Endodermal cell (in vitro differentiated cells): Measurements from ENCODE around the gene SCML2. TPM values are rescaled to one million over a fixed set of nuclear protein-coding genes. Genes with fewer than 3 reads are reported as not detected.

Source experiments
- DNase-seq: peaks from one replicate; pipeline ENCODE4 v3.0.0-alpha.2; 2017
- H3K27ac ChIP-seq: 2 replicates; pipeline ENCODE4 v1.5.1; 2013; ENCODE audit warnings: mild to moderate bottlenecking, low read depth, low read length, moderate library complexity
- H3K27me3 ChIP-seq: 2 replicates; pipeline ENCODE4 v1.6.1; 2013; ENCODE audit warnings: mild to moderate bottlenecking, low read length, moderate library complexity; ENCODE audit not compliant: insufficient read depth, control insufficient read depth, poor library complexity, severe bottlenecking
- H3K36me3 ChIP-seq: 2 replicates; pipeline ENCODE4 v1.7.0; 2013; ENCODE audit warnings: mild to moderate bottlenecking, low read length, moderate library complexity; ENCODE audit not compliant: control insufficient read depth, insufficient read depth
- H3K4me1 ChIP-seq: one replicate; pipeline ENCODE4 v1.7.0; 2013; ENCODE audit warnings: low read length; ENCODE audit not compliant: control insufficient read depth, insufficient read depth
- H3K4me3 ChIP-seq: 2 replicates; pipeline ENCODE4 v1.5.1; 2013; ENCODE audit warnings: mild to moderate bottlenecking, low read length, moderate library complexity
- H3K9ac ChIP-seq: 2 replicates; pipeline ENCODE4 v1.6.1; 2013; ENCODE audit warnings: mild to moderate bottlenecking, low read length, moderate library complexity; ENCODE audit not compliant: poor library complexity, severe bottlenecking; ENCODE audit errors: extremely low read depth
- H3K9me3 ChIP-seq: 2 replicates; pipeline ENCODE4 v1.6.1; 2013; ENCODE audit warnings: mild to moderate bottlenecking, low read length, moderate library complexity; ENCODE audit not compliant: control insufficient read depth
- H3K27ac Mint-ChIP-seq: 2 replicates; pipeline ENCODE4 v1.8.0; 2020; ENCODE audit warnings: mixed read lengths
- H3K27me3 Mint-ChIP-seq: 2 replicates; pipeline ENCODE4 v1.8.0; 2021; ENCODE audit warnings: mild to moderate bottlenecking, mixed read lengths; ENCODE audit not compliant: insufficient read depth
- H3K36me3 Mint-ChIP-seq: 2 replicates; pipeline ENCODE4 v1.8.0; 2020; ENCODE audit warnings: low read depth, mixed read lengths
- H3K4me1 Mint-ChIP-seq: 2 replicates; pipeline ENCODE4 v1.8.0; 2020; ENCODE audit warnings: mixed read lengths
- H3K4me3 Mint-ChIP-seq: 2 replicates; pipeline ENCODE4 v1.8.0; 2020; ENCODE audit warnings: mild to moderate bottlenecking, moderate library complexity, mixed read lengths
- H3K9me3 Mint-ChIP-seq: 2 replicates; pipeline ENCODE4 v1.8.0; 2020; ENCODE audit warnings: mild to moderate bottlenecking, mixed read lengths
- CTCF ChIP-seq: fragments of 200-600 bp; sonication (generic); conservative IDR thresholded peaks from 2 replicates; pipeline ENCODE4 v1.5.0; 2021; ENCODE audit warnings: antibody characterized with exemption, mild to moderate bottlenecking
- WGBS, 2 experiments: methylation state at CpG; one replicate each; pipeline versions ENCODE4 v1.1.5 to v1.1.7; 2013; ENCODE audit warnings: missing lambda C conversion rate in 2 of 2, mixed read lengths in 1 of 2; ENCODE audit not compliant: insufficient coverage in 1 of 2, insufficient read length in 1 of 2; 5-methylcytosine and 5-hydroxymethylcytosine counted together
- total RNA-seq, 2 donors: library from RNA; stranded (reverse); fragmentation: NEBNext Ultra II Directional in 1 of 2; extraction: Animal tissue kit (Norgen Biotek cat#: 25700) in 1 of 2; gene quantifications; 2 replicates in 1 of 2; 3 replicates in 1 of 2; pipeline ENCODE4 v1.2.1, GENCODE V29; 2021

SCML2 gene
- total RNA-seq, 2 donors from 2014 or later, result 16.8 to 22.8 TPM

GRCh38 chrX:18228069-18228468, 126.4 kb downstream of the SCML2 start:
- Histone ChIP-seq H3K4me1 (no peaks in the 10 kb centered on the region), H3K27me3 (no peaks in the 10 kb centered on the region), H3K36me3 (no peaks in the 10 kb centered on the region), H3K4me3 (no peak overlapping the region), H3K9ac (no peak overlapping the region), H3K9me3 (no peaks in the 10 kb centered on the region), H3K27ac (no peak overlapping the region)
- Mint-ChIP-seq H3K4me3 (no peak overlapping the region), H3K36me3 (no peaks in the 10 kb centered on the region), H3K27ac (no peak overlapping the region), H3K27me3 (peaks cover 8% of the 10 kb centered on the region), H3K9me3 (peaks cover 55% of the 10 kb centered on the region), H3K4me1 (no peaks in the 10 kb centered on the region)
- no peak for DNase-seq
- no peak for TF ChIP-seq CTCF
- 97 to 100% methylated on average over 3 to 14 of the region's 14 CpGs for WGBS, 2 experiments

GRCh38 chrX:18227458-18227857, 127.0 kb downstream of the SCML2 start:
- no peak for DNase-seq
- H3K4me1 ChIP-seq, result no peaks in the 10 kb centered on the region
- Mint-ChIP-seq H3K27me3 (peaks cover 8% of the 10 kb centered on the region), H3K9me3 (peaks cover 57% of the 10 kb centered on the region), H3K27ac (no peak overlapping the region), H3K36me3 (no peaks in the 10 kb centered on the region), H3K4me3 (no peak overlapping the region), H3K4me1 (no peaks in the 10 kb centered on the region)
- no peaks in the 10 kb centered on the region for H3K36me3 ChIP-seq
- 92 to 100% methylated on average over 2 to 7 of the region's 7 CpGs for WGBS, 2 experiments
- H3K27ac ChIP-seq, result no peak overlapping the region
- TF ChIP-seq CTCF, result no peak
- H3K4me3 ChIP-seq, result no peak overlapping the region
- no peaks in the 10 kb centered on the region for H3K9me3 ChIP-seq
- no peaks in the 10 kb centered on the region for H3K27me3 ChIP-seq
- no peak overlapping the region for H3K9ac ChIP-seq

GRCh38 chrX:18220786-18221185, 133.7 kb downstream of the SCML2 start, which contains the start of gene BEND2:
Gene BEND2 (minus strand): TSS chrX:18220886. CDS start chrX:18220750, 136 bp downstream.
- no peak for TF ChIP-seq CTCF
- H3K27ac Mint-ChIP-seq, result no peak within 1 kb of the TSS
- Histone ChIP-seq H3K9me3 (no peaks in the 10 kb centered on the region), H3K27me3 (no peaks in the 10 kb centered on the region), H3K27ac (no peak within 1 kb of the TSS), H3K9ac (no peak within 1 kb of the TSS), H3K4me3 (no peak within 1 kb of the TSS), H3K36me3 (no peaks in the 10 kb centered on the region), H3K4me1 (no peaks in the 10 kb centered on the region)
- WGBS, 2 experiments, result 96 to 97% methylated on average over 6 to 18 of the region's 19 CpGs
- H3K27me3 Mint-ChIP-seq, result peaks cover 3% of the 10 kb centered on the region
- no peaks in the 10 kb centered on the region for H3K36me3 Mint-ChIP-seq
- H3K9me3 Mint-ChIP-seq, result peaks cover 55% of the 10 kb centered on the region
- no peak for DNase-seq
- H3K4me3 Mint-ChIP-seq, result no peak within 1 kb of the TSS
- H3K4me1 Mint-ChIP-seq, result no peaks in the 10 kb centered on the region
